H1 (cell line): Measurements from ENCODE around the gene ARCN1. TPM values are rescaled to one million over a fixed set of nuclear protein-coding genes. Genes with fewer than 3 reads are reported as not detected.

Source experiments
- CTCF ChIA-PET: fragments of 300-600 bp; sonication (Branson Sonifier 250); formaldehyde crosslinking; loops from one replicate; lab custom pipeline; 2021; ENCODE audit not compliant: partially characterized antibody; lab: Charles Lee
- POLR2A ChIA-PET: fragments of 300-600 bp; sonication (Branson Sonifier 250); formaldehyde crosslinking; loops from one replicate; lab custom pipeline; 2021; ENCODE audit warnings: inconsistent platforms; ENCODE audit not compliant: partially characterized antibody; lab: Charles Lee
- DNase-seq, 2 experiments: peaks; one replicate each; pipeline versions ENCODE4 v3.0.0 to v3.0.0-alpha.2; 2010 to 2022; ENCODE audit warnings: low spot score in 2 of 2, low read depth in 1 of 2, mixed read lengths in 1 of 2
- FAIRE-seq: peaks from 2 replicates; lab custom pipeline; 2011; peaks lifted over from hg19 to GRCh38; lab: Jason Lieb, UNC
- H2AFZ ChIP-seq: 2 replicates; pipeline ENCODE4 v1.8.1; 2012; ENCODE audit warnings: low read length, inconsistent platforms
- H2AK5ac ChIP-seq: 2 replicates; pipeline ENCODE4 v1.6.1; 2013; ENCODE audit warnings: low read depth, low read length
- H2BK120ac ChIP-seq: replicated peaks from 2 replicates; pipeline ENCODE3; 2013; ENCODE audit warnings: low read depth, low read length, inconsistent platforms
- H2BK12ac ChIP-seq: 2 replicates; pipeline ENCODE4 v1.6.1; 2013; ENCODE audit warnings: low read depth, low read length
- H2BK15ac ChIP-seq: 2 replicates; pipeline ENCODE4 v1.6.1; 2013; ENCODE audit warnings: low read length
- H2BK20ac ChIP-seq: 2 replicates; pipeline ENCODE4 v1.6.1; 2013; ENCODE audit warnings: low read length
- H2BK5ac ChIP-seq: 2 replicates; pipeline ENCODE4 v1.6.1; 2013; ENCODE audit warnings: low read depth, low read length
- H3K14ac ChIP-seq: 2 replicates; pipeline ENCODE4 v1.6.1; 2013; ENCODE audit warnings: inconsistent platforms; ENCODE audit not compliant: insufficient read length
- H3K18ac ChIP-seq: 2 replicates; pipeline ENCODE4 v1.6.1; 2013; ENCODE audit warnings: low read length; ENCODE audit errors: extremely low read depth
- H3K23ac ChIP-seq: 2 replicates; pipeline ENCODE4 v1.6.1; 2013; ENCODE audit warnings: inconsistent platforms; ENCODE audit not compliant: insufficient read length
- H3K23me2 ChIP-seq: 2 replicates; pipeline ENCODE4 v1.6.1; 2013; ENCODE audit warnings: low read depth, low read length
- H3K27ac ChIP-seq: 2 replicates; pipeline ENCODE4 v1.6.1; 2011; ENCODE audit warnings: low read depth, low read length, inconsistent platforms
- H3K27me3 ChIP-seq, 4 experiments: replicated peaks in 1 of 4; 1 replicate in 1 of 4; 2 replicates in 3 of 4; pipeline versions ENCODE4 v1.6.1 to v1.8.1; 2011 to 2013; ENCODE audit warnings: low read length in 3 of 4, mild to moderate bottlenecking in 3 of 4, inconsistent platforms in 2 of 4, mixed read lengths in 2 of 4, moderate library complexity in 1 of 4; ENCODE audit not compliant: control insufficient read depth in 3 of 4, insufficient read depth in 3 of 4; ENCODE audit errors: extremely low read depth in 1 of 4
- H3K36me3 ChIP-seq, 4 experiments: 2 replicates each; pipeline versions ENCODE4 v1.6.1 to v1.8.1; 2011 to 2013; ENCODE audit warnings: mild to moderate bottlenecking in 4 of 4, low read length in 3 of 4, moderate library complexity in 2 of 4, control low read depth in 1 of 4, inconsistent platforms in 1 of 4; ENCODE audit not compliant: insufficient read depth in 4 of 4, control insufficient read depth in 2 of 4
- H3K4ac ChIP-seq: replicated peaks from 2 replicates; pipeline ENCODE3; 2013; ENCODE audit warnings: low read length, low read depth, mixed read lengths, inconsistent platforms; ENCODE audit not compliant: insufficient read length
- H3K4me1 ChIP-seq, 4 experiments: replicated peaks in 1 of 4; 1 replicate in 1 of 4; 2 replicates in 3 of 4; pipeline versions ENCODE4 v1.6.1 to v1.8.1; 2011 to 2013; ENCODE audit warnings: low read length in 3 of 4, inconsistent platforms in 2 of 4, mixed read lengths in 1 of 4; ENCODE audit not compliant: insufficient read depth in 4 of 4, control insufficient read depth in 3 of 4
- H3K4me2 ChIP-seq, 2 experiments: 2 replicates each; pipeline versions ENCODE4 v1.6.1 to v1.8.1; 2011 to 2013; ENCODE audit warnings: low read depth in 2 of 2, low read length in 2 of 2, control low read depth in 1 of 2, inconsistent platforms in 1 of 2, mild to moderate bottlenecking in 1 of 2; ENCODE audit not compliant: insufficient read depth in 1 of 2
- H3K4me3 ChIP-seq, 4 experiments: fragments of 200-600, 300-600 bp in 1 of 4; sonication (generic), shearing (Covaris generic), sonication (Bioruptor Twin) in 1 of 4; 2 replicates each; pipeline versions ENCODE4 v1.5.1 to v1.8.1; 2011 to 2016; ENCODE audit warnings: low read length in 4 of 4, low read depth in 3 of 4, control low read depth in 2 of 4, inconsistent platforms in 2 of 4, mild to moderate bottlenecking in 2 of 4, mixed read lengths in 1 of 4, moderate library complexity in 1 of 4; ENCODE audit not compliant: insufficient read depth in 2 of 4; ENCODE audit errors: extremely low read depth in 1 of 4
- H3K56ac ChIP-seq: replicated peaks from 2 replicates; pipeline ENCODE3; 2013; ENCODE audit warnings: low read depth, mild to moderate bottlenecking, mixed read lengths, low read length, inconsistent platforms; ENCODE audit not compliant: insufficient read length
- H3K79me1 ChIP-seq: 2 replicates; pipeline ENCODE4 v1.6.1; 2013; ENCODE audit warnings: low read depth, low read length, control low read depth
- H3K79me2 ChIP-seq, 2 experiments: 2 replicates each; pipeline versions ENCODE4 v1.6.1 to v1.8.1; 2012 to 2013; ENCODE audit warnings: low read length in 2 of 2, mild to moderate bottlenecking in 2 of 2, inconsistent platforms in 1 of 2; ENCODE audit not compliant: insufficient read depth in 2 of 2, control insufficient read depth in 1 of 2
- H3K9ac ChIP-seq, 4 experiments: replicated peaks in 1 of 4; 1 replicate in 1 of 4; 2 replicates in 3 of 4; pipeline versions ENCODE4 v1.6.1 to v1.8.1; 2011 to 2013; ENCODE audit warnings: low read depth in 3 of 4, low read length in 3 of 4, control low read depth in 2 of 4, mild to moderate bottlenecking in 2 of 4, moderate library complexity in 2 of 4, inconsistent platforms in 1 of 4; ENCODE audit errors: extremely low read depth in 1 of 4
- H3K9me3 ChIP-seq, 2 experiments: 2 replicates each; pipeline versions ENCODE4 v1.6.1 to v1.8.1; 2012 to 2013; ENCODE audit warnings: mild to moderate bottlenecking in 2 of 2, moderate library complexity in 2 of 2, control low read depth in 1 of 2, inconsistent platforms in 1 of 2, low read depth in 1 of 2, low read length in 1 of 2, mixed read lengths in 1 of 2; ENCODE audit not compliant: insufficient read depth in 2 of 2
- H4K20me1 ChIP-seq, 2 experiments: replicated peaks in 1 of 2; 2 replicates each; pipeline versions ENCODE3 to v1.8.1; 2011 to 2013; ENCODE audit warnings: inconsistent platforms in 2 of 2, low read length in 2 of 2, mild to moderate bottlenecking in 1 of 2; ENCODE audit not compliant: insufficient read depth in 2 of 2, control insufficient read depth in 1 of 2
- H4K5ac ChIP-seq: 2 replicates; pipeline ENCODE4 v1.6.1; 2013; ENCODE audit warnings: low read length, low read depth, mixed read lengths, inconsistent platforms; ENCODE audit not compliant: insufficient read length
- H4K8ac ChIP-seq: 2 replicates; pipeline ENCODE4 v1.8.0; 2013; ENCODE audit warnings: mild to moderate bottlenecking, moderate library complexity, low read length, inconsistent platforms; ENCODE audit not compliant: insufficient read depth; ENCODE audit errors: extremely low read depth
- H4K91ac ChIP-seq: replicated peaks from 2 replicates; pipeline ENCODE3; 2013; ENCODE audit warnings: low read length, mixed read lengths, inconsistent platforms; ENCODE audit not compliant: insufficient read length
- ASH2L ChIP-seq: fragments of 200-600, 300-600 bp; sonication (generic); IDR thresholded peaks from one replicate; pipeline ENCODE4 v1.7.1; 2017; ENCODE audit warnings: low read length
- POLR2A ChIP-seq, 2 experiments: IDR thresholded peaks; 1 replicate in 1 of 2; 2 replicates in 1 of 2; pipeline ENCODE4 v1.6.1; 2011; ENCODE audit warnings: low read depth in 2 of 2, low read length in 2 of 2, mild to moderate bottlenecking in 2 of 2; ENCODE audit errors: control extremely low read depth in 1 of 2
- WGBS, 2 experiments: shearing (Covaris generic) in 1 of 2; methylation state at CpG; one replicate each; pipeline versions ENCODE4 v1.1.6 to v1.1.7; 2013 to 2015; ENCODE audit warnings: low lambda C conversion rate in 2 of 2, mixed read lengths in 2 of 2, inconsistent platforms in 1 of 2, low coverage in 1 of 2, missing lambda C conversion rate in 1 of 2; ENCODE audit not compliant: insufficient replicate concordance in 2 of 2, insufficient coverage in 1 of 2, insufficient read length in 1 of 2; ENCODE audit errors: extremely low coverage in 1 of 2, missing lambda C conversion rate in 1 of 2; 5-methylcytosine and 5-hydroxymethylcytosine counted together
- polyA plus RNA-seq, 7 experiments: library from polyadenylated mRNA; depleted of rRNA in 3 of 7; stranded (reverse) in 5 of 7; unstranded in 2 of 7; fragments of >200 nt in 5 of 7; fragments of 200-250 nt in 2 of 7; gene quantifications; 1 replicate in 5 of 7; 2 replicates in 1 of 7; 4 replicates in 1 of 7; pipeline versions ENCODE4 v1.2.1 to v1.2.3, GENCODE V29; 2011 to 2013; ENCODE audit warnings: missing spikeins in 2 of 7, mixed read lengths in 2 of 7
- total RNA-seq: library from RNA; stranded (reverse); fragmentation: NEBNext Ultra II Directional; extraction: Animal tissue kit (Norgen Biotek cat#: 25700); gene quantifications from 2 replicates; pipeline ENCODE4 v1.2.1, GENCODE V29; 2021

The ARCN1 gene
- total and polyA plus RNA-seq, 2 of the 8 experiments (the other 6 are each of a cell fraction or from before 2014, with no cell fraction given): 132 to 146 TPM

DNA sequence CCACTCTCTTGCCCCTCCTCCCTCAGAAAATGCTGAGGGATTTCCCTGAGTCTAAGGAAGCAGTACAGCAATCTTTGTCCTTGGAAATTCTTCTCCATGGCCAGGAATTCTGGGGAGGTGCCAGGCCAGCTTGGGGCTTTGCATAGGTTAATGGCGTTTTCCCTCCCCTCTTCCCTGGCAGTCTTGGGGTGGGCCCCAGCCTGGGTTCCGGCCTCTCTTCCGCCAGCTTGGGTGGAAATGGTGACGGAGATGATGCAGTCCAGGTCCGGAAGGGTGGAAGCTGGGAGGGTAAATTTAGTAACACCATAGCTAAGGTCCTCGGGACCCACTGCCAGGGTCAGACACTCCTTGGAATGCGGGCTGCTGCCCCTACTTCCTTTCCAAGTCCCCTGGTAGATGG lies 40.2 kb downstream of the ARCN1 start:
- Histone ChIP-seq H4K91ac (peak overlapping the region; percentile 12), H3K14ac (no peak overlapping the region), H3K23ac (no peak overlapping the region), H3K4ac (no peak overlapping the region), H2BK15ac (no peak overlapping the region), H3K18ac (peak overlapping the region; percentile 3; the same call in 1 of the 2 replicates), H3K4me2 (0 out of 4 replicates have a peak overlapping the region, but pooled peaks have one; percentile 7 to 12), H2BK20ac (peak overlapping the region; percentile 8; the same call in 1 of the 2 replicates), H4K20me1 (peaks cover 0 to 7% of the 10 kb centered on the region in 2 experiments), H2BK120ac (peak overlapping the region; percentile 1), H4K8ac (no peak overlapping the region), H3K4me1 (peaks cover 15 to 57% (median 33%) of the 10 kb centered on the region in 4 experiments), H2BK12ac (peak overlapping the region; percentile 3; the same call in 1 of the 2 replicates), H3K27me3 (peaks cover 32 to 42% (median 37%) of the 10 kb centered on the region in 4 experiments), H3K56ac (no peak overlapping the region), H2AFZ (peak overlapping the region; percentile 22; the same call in 1 of the 2 replicates), H3K4me3 (0 out of 8 replicates have a peak overlapping the region, but pooled peaks of 1 of the 4 experiments have one; percentile 5), H2AK5ac (no peak overlapping the region), H2BK5ac (no peak overlapping the region; the same call in 1 of the 2 replicates), H3K27ac (no peak overlapping the region), H3K9me3 (no peaks in the 10 kb centered on the region; a peak in 1 of 4 replicates), H3K79me1 (no peaks in the 10 kb centered on the region), H3K23me2 (peaks cover 32% of the 10 kb centered on the region; the same call in 1 of the 2 replicates), H3K36me3 (peaks cover 0 to 12% (median 0%) of the 10 kb centered on the region in 4 experiments; a peak in 1 of 8 replicates), H4K5ac (peak overlapping the region; percentile 2), H3K79me2 (no peaks in the 10 kb centered on the region), H3K9ac (no peak overlapping the region)
- ChIA-PET CTCF (interaction anchor here (0.6 to 25.3 kb wide), 10 partner anchors 12 to 556 kb away, joined by 3 to 435 read pairs (median 4); partner anchors contain the start of gene NLRX1), POLR2A (interaction anchor here (0.6 to 28.7 kb wide), 7 partner anchors 8 to 180 kb away, joined by 3 to 574 read pairs (median 4); partner anchors contain the start of gene DDX6)
- TF ChIP-seq ASH2L: peak; percentile 23
- TF ChIP-seq POLR2A (IDR thresholded peaks at IDR 0.05; ENCODE audit: control extremely low read depth in 1 of 2, low read depth in 2 of 2, low read length in 2 of 2): no peak
- 83% methylated on average over 7 of the region's 7 CpGs; no CpG with 5 or more reads in 1 of the 2 experiments for WGBS, 2 experiments
- DNase-seq (no peak), FAIRE-seq (no peak)
